ENCODE data around the gene SLAMF7.

SLAMF7 gene

GRCh38 chr1:160747717-160748116 is 8.7 kb downstream of the SLAMF7 start:
- DNase-seq: no peak

- no peak for DNase-seq
Measured at GRCh38 chr1:160748181-160748877, 9.3 kb downstream of the SLAMF7 start.

- DNase-seq: no peak
Measured at GRCh38 chr1:160748878-160749269, 9.8 kb downstream of the SLAMF7 start.

- DNase-seq: no peak
Measured at GRCh38 chr1:160750608-160751007, 11.6 kb downstream of the SLAMF7 start.

GRCh38 chr1:160752406-160752805 is 13.4 kb downstream of the SLAMF7 start:
- DNase-seq: no peak

- DNase-seq: no peak
Measured at GRCh38 chr1:160752924-160753323, 13.9 kb downstream of the SLAMF7 start.

GRCh38 chr1:160753594-160753993 is 14.5 kb downstream of the SLAMF7 start:
- DNase-seq: no peak

GRCh38 chr1:160755461-160755860 is 16.4 kb downstream of the SLAMF7 start:
- no peak for DNase-seq

- DNase-seq: no peak
Measured at GRCh38 chr1:160755911-160756848, 17.1 kb downstream of the SLAMF7 start.

- DNase-seq: no peak
Measured at GRCh38 chr1:160756849-160757201, 17.8 kb downstream of the SLAMF7 start.

- no peak for DNase-seq
Measured at GRCh38 chr1:160758521-160758920, 19.5 kb downstream of the SLAMF7 start.

GRCh38 chr1:160759740-160760139 is 20.7 kb downstream of the SLAMF7 start:
- DNase-seq: no peak

- DNase-seq: no peak
Measured at GRCh38 chr1:160761046-160761445, 22.0 kb downstream of the SLAMF7 start.

GRCh38 chr1:160761886-160762285 is 22.8 kb downstream of the SLAMF7 start:
- DNase-seq: peak; percentile 6

- no peak for DNase-seq
Measured at GRCh38 chr1:160763993-160764392, 24.9 kb downstream of the SLAMF7 start.

- DNase-seq: no peak
Measured at GRCh38 chr1:160767395-160768294, 28.6 kb downstream of the SLAMF7 start.

GRCh38 chr1:160768295-160768657 is 29.2 kb downstream of the SLAMF7 start:
- no peak for DNase-seq

GRCh38 chr1:160772331-160772730 is 33.3 kb downstream of the SLAMF7 start:
- no peak for DNase-seq

- DNase-seq: no peak
Measured at GRCh38 chr1:160773093-160773492, 34.0 kb downstream of the SLAMF7 start.

GRCh38 chr1:160774886-160775719 is 36.1 kb downstream of the SLAMF7 start:
- DNase-seq: no peak

GRCh38 chr1:160776178-160776577 is 37.1 kb downstream of the SLAMF7 start:
- DNase-seq: no peak

GRCh38 chr1:160777486-160778089 is 38.5 kb downstream of the SLAMF7 start:
- peak; percentile 24 for DNase-seq
